Upper lobe of right lung (tissue), 1 donor: ENCODE measurements around the gene HECTD2. TPM values are rescaled to one million over a fixed set of nuclear protein-coding genes. Genes with fewer than 3 reads are reported as not detected.

Experiments used
- ATAC-seq: fragments of 200-7000 bp; cut with Tn5 transposase; one replicate; pipeline ENCODE4 v1.9.1; 2020; ENCODE audit warnings: mild to moderate bottlenecking, moderate library complexity
- DNase-seq: peaks from one replicate; pipeline ENCODE4 v3.0.0-alpha.2; 2020
- H3K27ac ChIP-seq: fragments of 200-600 bp; one replicate; pipeline ENCODE4 v1.8.0; 2022
- H3K27me3 ChIP-seq: fragments of 200-600 bp; one replicate; pipeline ENCODE4 v1.8.0; 2022; ENCODE audit warnings: mild to moderate bottlenecking
- H3K36me3 ChIP-seq: fragments of 200-600 bp; one replicate; pipeline ENCODE4 v1.8.0; 2022
- H3K4me1 ChIP-seq: fragments of 200-600 bp; one replicate; pipeline ENCODE4 v1.8.0; 2022
- H3K4me3 ChIP-seq: fragments of 200-600 bp; one replicate; pipeline ENCODE4 v1.8.0; 2022; ENCODE audit warnings: mild to moderate bottlenecking
- H3K9me3 ChIP-seq: fragments of 200-600 bp; one replicate; pipeline ENCODE4 v1.8.0; 2022
- CTCF ChIP-seq: fragments of 200-600 bp; IDR thresholded peaks from one replicate; pipeline ENCODE4 v1.8.0; 2022; ENCODE audit warnings: antibody characterized with exemption
- intact Hi-C: fragments of 100-400 bp; cut with DNase I; formaldehyde crosslinking; loops from one replicate; pipeline ENCODE4 v1.11.0; 2022
- total RNA-seq: library from RNA; stranded (reverse); fragmentation: NEBNext Ultra II Directional; extraction: Animal tissue kit (Norgen Biotek cat#: 25700); gene quantifications from one replicate; pipeline ENCODE4 v1.2.1, GENCODE V29; 2021
- donor health status: DM: no; HTN: yes; CAD: no; lungs with severe emphysema.

The HECTD2 gene
- total RNA-seq, 1 donor from 2014 or later: 14.8 TPM

GRCh38 chr10:91496016-91496415 is 85.9 kb downstream of the HECTD2 start:
- no peak for DNase-seq
- no peak for TF ChIP-seq CTCF
- no peaks in the 10 kb centered on the region for H3K9me3 ChIP-seq
- no peak overlapping the region for H3K27ac ChIP-seq
- H3K27me3 ChIP-seq: no peaks in the 10 kb centered on the region
- intact Hi-C loops: no loop called here
- peaks cover 9% of the 10 kb centered on the region for H3K36me3 ChIP-seq
- H3K4me1 ChIP-seq: no peaks in the 10 kb centered on the region
- no peak for ATAC-seq
- no peak overlapping the region for H3K4me3 ChIP-seq

GRCh38 chr10:91511549-91512330 is 101.6 kb downstream of the HECTD2 start:
- ATAC-seq: no peak
- no peak overlapping the region for H3K4me3 ChIP-seq
- no peaks in the 10 kb centered on the region for H3K4me1 ChIP-seq
- no peaks in the 10 kb centered on the region for H3K27me3 ChIP-seq
- no peak overlapping the region for H3K27ac ChIP-seq
- peaks cover 4% of the 10 kb centered on the region for H3K36me3 ChIP-seq
- intact Hi-C loops: no loop called here
- TF ChIP-seq CTCF: no peak
- no peaks in the 10 kb centered on the region for H3K9me3 ChIP-seq
- DNase-seq: no peak

- intact Hi-C loops: no loop called here
- ATAC-seq (no peak), DNase-seq (no peak)
- H3K4me1 ChIP-seq: no peaks in the 10 kb centered on the region
- no peak overlapping the region for H3K4me3 ChIP-seq
- H3K27ac ChIP-seq: no peak overlapping the region
- no peaks in the 10 kb centered on the region for H3K9me3 ChIP-seq
- no peaks in the 10 kb centered on the region for H3K27me3 ChIP-seq
- no peak for TF ChIP-seq CTCF
- peaks cover 4% of the 10 kb centered on the region for H3K36me3 ChIP-seq
Observed at GRCh38 chr10:91512458-91512857, 102.3 kb downstream of the HECTD2 start.

- Histone ChIP-seq H3K36me3 (peaks cover 4% of the 10 kb centered on the region), H3K9me3 (no peaks in the 10 kb centered on the region), H3K4me1 (no peaks in the 10 kb centered on the region), H3K27me3 (no peaks in the 10 kb centered on the region), H3K27ac (no peak overlapping the region), H3K4me3 (no peak overlapping the region)
- DNase-seq: no peak
- intact Hi-C loops: no loop called here
- no peak for ATAC-seq
- no peak for TF ChIP-seq CTCF
Observed at GRCh38 chr10:91513598-91514424, 103.7 kb downstream of the HECTD2 start.

GRCh38 chr10:91514787-91515186 is 104.6 kb downstream of the HECTD2 start:
- Histone ChIP-seq H3K36me3 (peaks cover 4% of the 10 kb centered on the region), H3K27me3 (no peaks in the 10 kb centered on the region), H3K9me3 (no peaks in the 10 kb centered on the region), H3K4me1 (no peaks in the 10 kb centered on the region), H3K27ac (no peak overlapping the region), H3K4me3 (no peak overlapping the region)
- ATAC-seq (no peak), DNase-seq (no peak)
- TF ChIP-seq CTCF: no peak
- intact Hi-C loops: no loop called here
